T-helper 2 cell treated with Interferon-gamma antibody and Interleukin-4, amounts not matched to agents 5 μg/mL and 100 μg/mL, for 36 hours (primary cell): ENCODE measurements around the gene KIF7.

Experiments used
- DNase-seq: peaks from one replicate; pipeline ENCODE4 v3.0.0; 2021; ENCODE audit warnings: low spot score
- H3K27ac Mint-ChIP-seq: one replicate; pipeline ENCODE4 v1.8.0; 2021; ENCODE audit warnings: mild to moderate bottlenecking, mixed read lengths
- H3K27me3 Mint-ChIP-seq: one replicate; pipeline ENCODE4 v1.8.0; 2021; ENCODE audit warnings: low read depth, mixed read lengths
- H3K36me3 Mint-ChIP-seq: one replicate; pipeline ENCODE4 v1.8.0; 2021; ENCODE audit warnings: low read depth, mixed read lengths
- H3K4me1 Mint-ChIP-seq: one replicate; pipeline ENCODE4 v1.8.0; 2021; ENCODE audit warnings: low read depth, mixed read lengths
- H3K4me3 Mint-ChIP-seq: one replicate; pipeline ENCODE4 v1.8.0; 2022; ENCODE audit warnings: mild to moderate bottlenecking, moderate library complexity, mixed read lengths
- H3K9me3 Mint-ChIP-seq: one replicate; pipeline ENCODE4 v1.8.0; 2021; ENCODE audit warnings: mixed read lengths

The KIF7 gene

GRCh38 chr15:89648106-89649012 is 6.9 kb downstream of the KIF7 start:
- no peaks in the 10 kb centered on the region for H3K9me3 Mint-ChIP-seq
- H3K4me1 Mint-ChIP-seq = peaks cover 3% of the 10 kb centered on the region
- H3K27ac Mint-ChIP-seq = no peak overlapping the region
- H3K27me3 Mint-ChIP-seq = peaks cover 4% of the 10 kb centered on the region
- DNase-seq = no peak
- no peaks in the 10 kb centered on the region for H3K36me3 Mint-ChIP-seq
- no peak overlapping the region for H3K4me3 Mint-ChIP-seq

- Mint-ChIP-seq H3K9me3 (no peaks in the 10 kb centered on the region), H3K4me3 (no peak overlapping the region), H3K4me1 (peaks cover 3% of the 10 kb centered on the region), H3K27ac (no peak overlapping the region), H3K36me3 (no peaks in the 10 kb centered on the region), H3K27me3 (no peaks in the 10 kb centered on the region)
- peak; percentile 61 for DNase-seq
Measured at GRCh38 chr15:89647191-89647851, 7.9 kb downstream of the KIF7 start.

GRCh38 chr15:89646416-89647141 is 8.7 kb downstream of the KIF7 start:
- Mint-ChIP-seq H3K27me3 (no peaks in the 10 kb centered on the region), H3K36me3 (no peaks in the 10 kb centered on the region), H3K27ac (no peak overlapping the region), H3K9me3 (no peaks in the 10 kb centered on the region), H3K4me3 (no peak overlapping the region), H3K4me1 (peaks cover 3% of the 10 kb centered on the region)
- DNase-seq = no peak

GRCh38 chr15:89645680-89646079 is 9.6 kb downstream of the KIF7 start:
- DNase-seq = no peak
- peaks cover 3% of the 10 kb centered on the region for H3K4me1 Mint-ChIP-seq
- H3K4me3 Mint-ChIP-seq = no peak overlapping the region
- no peak overlapping the region for H3K27ac Mint-ChIP-seq
- no peaks in the 10 kb centered on the region for H3K27me3 Mint-ChIP-seq
- no peaks in the 10 kb centered on the region for H3K9me3 Mint-ChIP-seq
- no peaks in the 10 kb centered on the region for H3K36me3 Mint-ChIP-seq

GRCh38 chr15:89642106-89642505 is 13.2 kb downstream of the KIF7 start:
- H3K4me1 Mint-ChIP-seq = peaks cover 2% of the 10 kb centered on the region
- no peak overlapping the region for H3K4me3 Mint-ChIP-seq
- no peaks in the 10 kb centered on the region for H3K27me3 Mint-ChIP-seq
- no peaks in the 10 kb centered on the region for H3K9me3 Mint-ChIP-seq
- no peaks in the 10 kb centered on the region for H3K36me3 Mint-ChIP-seq
- no peak overlapping the region for H3K27ac Mint-ChIP-seq
- no peak for DNase-seq

- no peaks in the 10 kb centered on the region for H3K36me3 Mint-ChIP-seq
Measured at GRCh38 chr15:89641053-89641452, 14.2 kb downstream of the KIF7 start.

GRCh38 chr15:89640245-89640644 is 15.0 kb downstream of the KIF7 start:
- peaks cover 3% of the 10 kb centered on the region for H3K9me3 Mint-ChIP-seq
- no peaks in the 10 kb centered on the region for H3K4me1 Mint-ChIP-seq
- H3K4me3 Mint-ChIP-seq = no peak overlapping the region
- H3K36me3 Mint-ChIP-seq = no peaks in the 10 kb centered on the region
- H3K27me3 Mint-ChIP-seq = no peaks in the 10 kb centered on the region
- no peak for DNase-seq
- no peak overlapping the region for H3K27ac Mint-ChIP-seq

More at GRCh38 chr15:89641053-89641452, 14.2 kb downstream of the KIF7 start:
- H3K4me3 Mint-ChIP-seq = no peak overlapping the region
- H3K27me3 Mint-ChIP-seq = no peaks in the 10 kb centered on the region
- H3K9me3 Mint-ChIP-seq = no peaks in the 10 kb centered on the region
- no peak overlapping the region for H3K27ac Mint-ChIP-seq
- no peaks in the 10 kb centered on the region for H3K4me1 Mint-ChIP-seq
- no peak for DNase-seq

- DNase-seq = no peak
- peaks cover 26% of the 10 kb centered on the region for H3K36me3 Mint-ChIP-seq
- no peak overlapping the region for H3K4me3 Mint-ChIP-seq
- H3K9me3 Mint-ChIP-seq = peaks cover 9% of the 10 kb centered on the region
- no peak overlapping the region for H3K27ac Mint-ChIP-seq
- no peaks in the 10 kb centered on the region for H3K27me3 Mint-ChIP-seq
- no peaks in the 10 kb centered on the region for H3K4me1 Mint-ChIP-seq
Measured at GRCh38 chr15:89633585-89633984, 21.7 kb downstream of the KIF7 start.

- Mint-ChIP-seq H3K27ac (no peak overlapping the region), H3K4me3 (no peak overlapping the region), H3K27me3 (no peaks in the 10 kb centered on the region), H3K9me3 (peaks cover 9% of the 10 kb centered on the region), H3K4me1 (no peaks in the 10 kb centered on the region), H3K36me3 (peaks cover 29% of the 10 kb centered on the region)
- no peak for DNase-seq
Measured at GRCh38 chr15:89632563-89633430, 22.5 kb downstream of the KIF7 start.

- Mint-ChIP-seq H3K36me3 (peaks cover 30% of the 10 kb centered on the region), H3K27ac (no peak overlapping the region), H3K9me3 (peaks cover 9% of the 10 kb centered on the region), H3K4me1 (no peaks in the 10 kb centered on the region), H3K27me3 (no peaks in the 10 kb centered on the region), H3K4me3 (no peak overlapping the region)
- no peak for DNase-seq
Measured at GRCh38 chr15:89631902-89632264, 23.4 kb downstream of the KIF7 start.

GRCh38 chr15:89630974-89631901 is 24.0 kb downstream of the KIF7 start:
- peaks cover 9% of the 10 kb centered on the region for H3K9me3 Mint-ChIP-seq
- H3K27me3 Mint-ChIP-seq = no peaks in the 10 kb centered on the region
- DNase-seq = no peak
- no peak overlapping the region for H3K27ac Mint-ChIP-seq
- H3K36me3 Mint-ChIP-seq = peaks cover 32% of the 10 kb centered on the region
- no peaks in the 10 kb centered on the region for H3K4me1 Mint-ChIP-seq
- H3K4me3 Mint-ChIP-seq = no peak overlapping the region

GRCh38 chr15:89630260-89630659 is 25.0 kb downstream of the KIF7 start:
- peaks cover 7% of the 10 kb centered on the region for H3K9me3 Mint-ChIP-seq
- H3K27me3 Mint-ChIP-seq = no peaks in the 10 kb centered on the region
- H3K36me3 Mint-ChIP-seq = peaks cover 41% of the 10 kb centered on the region
- H3K4me3 Mint-ChIP-seq = no peak overlapping the region
- no peak for DNase-seq
- H3K27ac Mint-ChIP-seq = no peak overlapping the region
- no peaks in the 10 kb centered on the region for H3K4me1 Mint-ChIP-seq
